ENCODE data around the gene THRAP3. TPM values are rescaled to one million over a fixed set of nuclear protein-coding genes. Genes with fewer than 3 reads are reported as not detected.

Gene THRAP3
- total RNA-seq, 1 experiment from 2014 or later: 53.5 TPM

- DNase-seq (ENCODE audit: low spot score): no peak
These were observed 72.8 kb downstream of the THRAP3 start for GRCh38 chr1:36297062-36297461.

- no peak for DNase-seq (ENCODE audit: low spot score)
These were observed 74.4 kb downstream of the THRAP3 start for GRCh38 chr1:36298640-36299039.

- no peak for DNase-seq (ENCODE audit: low spot score)
These were observed 76.3 kb downstream of the THRAP3 start for GRCh38 chr1:36300526-36300925.

GRCh38 chr1:36301220-36301619 lies 77.0 kb downstream of the THRAP3 start:
- DNase-seq (ENCODE audit: low spot score): no peak

GRCh38 chr1:36303244-36303643 lies 79.0 kb downstream of the THRAP3 start:
- no peak for DNase-seq (ENCODE audit: low spot score)

GRCh38 chr1:36303650-36304360 lies 79.6 kb downstream of the THRAP3 start:
- DNase-seq (ENCODE audit: low spot score): no peak

- DNase-seq (ENCODE audit: low spot score): no peak
These were observed 80.3 kb downstream of the THRAP3 start for GRCh38 chr1:36304521-36304920.

- DNase-seq (ENCODE audit: low spot score): no peak
These were observed 81.0 kb downstream of the THRAP3 start for GRCh38 chr1:36304970-36305914.

GRCh38 chr1:36305915-36306209 lies 81.6 kb downstream of the THRAP3 start:
- DNase-seq (ENCODE audit: low spot score): no peak

- DNase-seq (ENCODE audit: low spot score): no peak
These were observed 82.1 kb downstream of the THRAP3 start, which contains the start of gene SH3D21 for GRCh38 chr1:36306210-36306901. Gene SH3D21 (plus strand): TSS chr1:36306368. CDS start chr1:36306421, 53 bp downstream.

GRCh38 chr1:36306902-36307456 lies 82.7 kb downstream of the THRAP3 start:
- no peak for DNase-seq (ENCODE audit: low spot score)

GRCh38 chr1:36307601-36308330 lies 83.5 kb downstream of the THRAP3 start:
- no peak for DNase-seq (ENCODE audit: low spot score)

- DNase-seq (ENCODE audit: low spot score): no peak
These were observed 85.2 kb downstream of the THRAP3 start for GRCh38 chr1:36309397-36309796.

- DNase-seq (ENCODE audit: low spot score): no peak
These were observed 96.1 kb downstream of the THRAP3 start for GRCh38 chr1:36320291-36320761.

- no peak for DNase-seq (ENCODE audit: low spot score)
These were observed 96.5 kb downstream of the THRAP3 start for GRCh38 chr1:36320767-36321118.

GRCh38 chr1:36321119-36321951 lies 97.1 kb downstream of the THRAP3 start:
- DNase-seq (ENCODE audit: low spot score): no peak

GRCh38 chr1:36322041-36322785 lies 98.0 kb downstream of the THRAP3 start:
- no peak for DNase-seq (ENCODE audit: low spot score)

- DNase-seq (ENCODE audit: low spot score): no peak
These were observed 98.8 kb downstream of the THRAP3 start for GRCh38 chr1:36322786-36323635.
